ENCODE data around the gene DTNBP1. TPM values are rescaled to one million over a fixed set of nuclear protein-coding genes. Genes with fewer than 3 reads are reported as not detected.

The DTNBP1 gene
- total and polyA plus RNA-seq, 2 of the 8 experiments (the other 6 are each of a cell fraction or from before 2014, with no cell fraction given), result 13.5 to 22.1 TPM

- TF ChIP-seq SP4 (IDR thresholded peaks at IDR 0.05; ENCODE audit: low read length) (no peak), CHD2 (IDR thresholded peaks at IDR 0.05; ENCODE audit: low read length) (no peak)
Measured at GRCh38 chr6:15510536-15511247, 152.1 kb downstream of the DTNBP1 start (continued).
